Osteoblast (primary cell): Measurements from ENCODE around the gene TMC6. TPM values are rescaled to one million over a fixed set of nuclear protein-coding genes. Genes with fewer than 3 reads are reported as not detected.
A peak's percentile ranks its signal among the peaks of the same experiment; 100 is the strongest.

ENCODE experiments used
- DNase-seq: peaks from one replicate; pipeline ENCODE4 v3.0.0; 2011; ENCODE audit warnings: low spot score, mixed read lengths; ENCODE audit not compliant: insufficient read length; ENCODE audit errors: missing footprints
- H2AFZ ChIP-seq: 2 replicates; pipeline ENCODE4 v1.6.0; 2011; ENCODE audit warnings: mild to moderate bottlenecking, low read length
- H3K27ac ChIP-seq: 2 replicates; pipeline ENCODE4 v1.5.1; 2011; ENCODE audit warnings: mild to moderate bottlenecking, low read depth, low read length, moderate library complexity
- H3K27me3 ChIP-seq: 2 replicates; pipeline ENCODE4 v1.6.0; 2012; ENCODE audit warnings: mild to moderate bottlenecking, control low read depth, inconsistent platforms, low read length, moderate library complexity; ENCODE audit not compliant: insufficient read depth
- H3K36me3 ChIP-seq: 2 replicates; pipeline ENCODE4 v1.5.1; 2011; ENCODE audit warnings: mild to moderate bottlenecking, low read length, control low read depth, moderate library complexity; ENCODE audit not compliant: insufficient read depth
- H3K4me1 ChIP-seq: 2 replicates; pipeline ENCODE4 v1.5.1; 2011; ENCODE audit warnings: mild to moderate bottlenecking, low read length, control low read depth, moderate library complexity; ENCODE audit not compliant: insufficient read depth
- H3K4me2 ChIP-seq: 2 replicates; pipeline ENCODE4 v1.6.0; 2011; ENCODE audit warnings: mild to moderate bottlenecking, low read length; ENCODE audit not compliant: insufficient read depth
- H3K4me3 ChIP-seq: fragments of 200-600 bp; sonication (generic); 3 replicates; pipeline ENCODE4 v1.5.1; 2012; ENCODE audit warnings: mild to moderate bottlenecking, low read length, inconsistent platforms; ENCODE audit not compliant: insufficient read depth
- H3K79me2 ChIP-seq: 2 replicates; pipeline ENCODE4 v1.6.0; 2012; ENCODE audit warnings: mild to moderate bottlenecking, low read length, control low read depth, inconsistent platforms; ENCODE audit not compliant: insufficient read depth
- H3K9me3 ChIP-seq: 2 replicates; pipeline ENCODE4 v1.5.1; 2011; ENCODE audit warnings: low read depth, low read length, control low read depth
- H4K20me1 ChIP-seq: 2 replicates; pipeline ENCODE4 v1.6.0; 2012; ENCODE audit warnings: mild to moderate bottlenecking, low read length, control low read depth; ENCODE audit not compliant: insufficient read depth
- total RNA-seq: library from RNA; depleted of rRNA; stranded (reverse); fragments of >200 nt; gene quantifications from 2 replicates; pipeline ENCODE4 v1.2.3, GENCODE V29; 2012
- TF ChIP-seq, protein P1 (sequence below): IDR thresholded peaks from 2 replicates; pipeline ENCODE4 v1.5.1; 2011; ENCODE audit warnings: mild to moderate bottlenecking, low read depth, low read length, moderate library complexity; ENCODE audit errors: extremely low read depth

TMC6 gene
- total RNA-seq, 1 donor = under 0.01 TPM

DNA sequence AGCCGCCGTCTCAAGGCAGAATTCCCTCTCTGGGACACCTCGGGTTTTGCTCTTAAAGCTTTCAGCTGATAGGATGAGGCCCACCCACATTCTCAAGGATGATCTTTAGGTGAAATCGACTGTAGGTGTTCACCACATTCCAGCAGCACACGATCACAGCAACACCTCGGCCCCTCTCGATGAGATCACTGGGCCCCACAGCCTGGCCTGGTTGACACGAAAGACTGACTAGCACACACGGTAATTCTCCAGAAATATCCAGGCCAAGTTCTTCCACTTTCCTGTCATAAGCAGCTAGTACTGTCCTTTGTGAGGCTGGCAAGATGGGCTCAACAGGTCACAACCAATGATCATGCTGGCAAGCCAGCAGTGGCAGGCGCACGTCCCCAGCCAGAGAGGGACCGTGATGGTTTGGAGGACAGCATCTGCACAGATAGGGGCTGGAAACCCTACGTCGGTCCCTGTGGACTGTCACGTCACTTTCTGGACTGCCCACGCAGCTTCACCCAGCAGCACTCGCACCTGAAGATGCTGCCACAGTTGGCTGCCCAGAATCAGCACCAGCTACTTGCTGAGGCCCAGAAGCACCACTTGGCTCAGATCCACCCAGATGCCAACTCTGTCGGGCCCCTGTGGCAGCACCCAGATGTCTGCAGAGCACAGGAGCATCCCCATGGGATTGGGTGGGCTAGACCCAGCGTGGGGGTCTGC, 17.4 kb downstream of the TMC6 start:
- peak; percentile 77 for DNase-seq
- TF ChIP-seq, protein P1, sequence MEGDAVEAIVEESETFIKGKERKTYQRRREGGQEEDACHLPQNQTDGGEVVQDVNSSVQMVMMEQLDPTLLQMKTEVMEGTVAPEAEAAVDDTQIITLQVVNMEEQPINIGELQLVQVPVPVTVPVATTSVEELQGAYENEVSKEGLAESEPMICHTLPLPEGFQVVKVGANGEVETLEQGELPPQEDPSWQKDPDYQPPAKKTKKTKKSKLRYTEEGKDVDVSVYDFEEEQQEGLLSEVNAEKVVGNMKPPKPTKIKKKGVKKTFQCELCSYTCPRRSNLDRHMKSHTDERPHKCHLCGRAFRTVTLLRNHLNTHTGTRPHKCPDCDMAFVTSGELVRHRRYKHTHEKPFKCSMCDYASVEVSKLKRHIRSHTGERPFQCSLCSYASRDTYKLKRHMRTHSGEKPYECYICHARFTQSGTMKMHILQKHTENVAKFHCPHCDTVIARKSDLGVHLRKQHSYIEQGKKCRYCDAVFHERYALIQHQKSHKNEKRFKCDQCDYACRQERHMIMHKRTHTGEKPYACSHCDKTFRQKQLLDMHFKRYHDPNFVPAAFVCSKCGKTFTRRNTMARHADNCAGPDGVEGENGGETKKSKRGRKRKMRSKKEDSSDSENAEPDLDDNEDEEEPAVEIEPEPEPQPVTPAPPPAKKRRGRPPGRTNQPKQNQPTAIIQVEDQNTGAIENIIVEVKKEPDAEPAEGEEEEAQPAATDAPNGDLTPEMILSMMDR = no peak

DNA sequence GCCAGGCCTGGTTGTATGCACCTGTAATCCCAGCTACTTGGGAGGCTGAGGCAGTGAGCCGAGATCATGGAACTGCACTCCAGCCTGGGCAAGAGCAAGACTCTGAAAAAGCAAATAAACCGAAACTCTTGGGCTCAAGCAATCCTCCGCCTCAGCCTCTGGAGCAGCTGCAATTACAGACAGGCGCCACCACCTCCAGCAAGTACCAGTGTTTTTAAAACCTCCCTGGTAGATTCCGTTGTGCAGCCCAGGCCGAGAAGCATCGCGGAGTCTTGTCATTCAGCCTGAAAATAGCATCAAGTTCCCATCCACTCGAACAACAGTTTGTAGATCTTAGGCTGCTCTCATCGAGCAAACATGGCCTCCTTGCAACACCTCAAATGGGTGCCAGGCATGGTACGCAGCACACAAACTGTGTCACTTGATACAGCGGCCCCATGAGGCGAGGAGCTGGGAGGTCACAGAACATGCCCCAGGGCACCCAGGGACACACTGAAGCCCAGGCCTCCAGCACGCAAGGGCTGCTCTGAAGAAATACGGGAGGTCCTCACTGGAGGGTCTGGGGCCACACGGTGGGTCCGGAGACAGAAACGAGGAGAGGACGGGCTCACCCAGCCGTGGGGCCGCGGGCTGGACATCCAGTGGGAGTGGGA, 18.1 kb downstream of the TMC6 start:
- Histone ChIP-seq H4K20me1 (no peaks in the 10 kb centered on the region), H3K27me3 (peaks cover 20% of the 10 kb centered on the region), H3K9me3 (no peaks in the 10 kb centered on the region), H2AFZ (no peak overlapping the region), H3K36me3 (no peaks in the 10 kb centered on the region), H3K27ac (no peak overlapping the region), H3K79me2 (no peaks in the 10 kb centered on the region), H3K4me1 (no peaks in the 10 kb centered on the region), H3K4me2 (no peak overlapping the region), H3K4me3 (no peak overlapping the region)
- TF ChIP-seq, protein P1 = no peak
- peak; percentile 69 for DNase-seq

More for the DNA sequence above, 17.4 kb downstream of the TMC6 start:
- Histone ChIP-seq H3K4me2 (no peak overlapping the region), H3K27me3 (peaks cover 20% of the 10 kb centered on the region), H3K4me1 (no peaks in the 10 kb centered on the region), H4K20me1 (no peaks in the 10 kb centered on the region), H3K9me3 (no peaks in the 10 kb centered on the region), H2AFZ (no peak overlapping the region), H3K79me2 (no peaks in the 10 kb centered on the region), H3K27ac (no peak overlapping the region), H3K4me3 (no peak overlapping the region), H3K36me3 (no peaks in the 10 kb centered on the region)

DNA sequence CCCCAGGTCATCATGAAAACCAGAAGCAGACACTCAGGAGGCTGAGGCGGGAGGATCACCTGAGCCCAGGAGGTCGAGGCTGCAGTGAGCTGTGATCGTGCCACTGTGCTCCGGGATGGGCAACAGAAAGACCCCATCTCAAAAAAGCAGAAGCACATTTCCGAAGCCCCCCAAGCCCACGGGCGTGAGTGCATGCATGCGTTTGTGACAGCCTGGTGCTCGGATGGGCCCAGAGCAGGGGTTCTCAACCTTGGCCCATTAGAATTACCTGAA, 19.1 kb downstream of the TMC6 start:
- Histone ChIP-seq H3K27me3 (peaks cover 12% of the 10 kb centered on the region), H3K4me3 (no peak overlapping the region), H2AFZ (no peak overlapping the region), H3K36me3 (no peaks in the 10 kb centered on the region), H3K4me2 (no peak overlapping the region), H3K4me1 (no peaks in the 10 kb centered on the region), H3K79me2 (no peaks in the 10 kb centered on the region), H4K20me1 (no peaks in the 10 kb centered on the region), H3K9me3 (no peaks in the 10 kb centered on the region), H3K27ac (no peak overlapping the region)
- no peak for DNase-seq
- TF ChIP-seq, protein P1 = no peak

DNA sequence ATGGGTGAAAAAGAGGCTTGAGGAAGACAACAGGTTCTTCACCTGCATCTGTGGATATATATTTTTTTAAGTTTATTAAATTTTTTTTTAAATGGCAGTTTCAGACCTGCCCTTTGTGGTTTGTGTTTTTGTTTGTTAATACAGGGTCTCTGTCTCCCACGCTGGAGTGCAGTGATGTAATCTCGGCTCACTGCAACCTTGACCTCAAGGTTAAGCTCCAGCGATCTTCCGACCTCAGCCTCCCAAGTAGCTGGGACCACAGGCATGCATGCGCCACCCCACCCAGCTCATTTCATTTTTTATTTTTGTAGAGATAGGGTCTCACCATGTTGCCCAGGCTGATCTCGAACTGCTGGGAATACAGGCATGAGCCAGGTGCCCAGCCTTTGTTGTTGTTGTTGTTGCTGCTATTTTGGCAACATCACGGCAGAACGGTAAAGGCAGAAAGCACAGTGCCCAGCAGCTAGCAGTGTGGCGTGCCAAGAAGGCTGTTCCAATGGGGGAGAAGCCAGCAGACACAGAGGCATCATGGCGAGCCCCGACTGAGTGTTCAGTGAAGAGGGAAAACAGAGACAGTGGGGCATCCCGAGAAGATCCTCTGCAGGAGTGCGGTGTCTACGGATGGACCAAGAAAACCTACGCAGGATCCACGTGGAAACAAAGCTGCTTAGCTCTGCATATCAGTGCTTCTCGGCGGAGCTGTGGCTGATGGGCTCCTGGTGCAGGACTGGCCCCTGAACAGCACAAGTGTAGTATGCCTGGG, 19.6 kb downstream of the TMC6 start:
- Histone ChIP-seq H3K27ac (no peak overlapping the region), H3K4me3 (no peak overlapping the region), H3K36me3 (peaks cover 1% of the 10 kb centered on the region), H2AFZ (no peak overlapping the region), H4K20me1 (no peaks in the 10 kb centered on the region), H3K9me3 (no peaks in the 10 kb centered on the region), H3K79me2 (no peaks in the 10 kb centered on the region), H3K27me3 (peaks cover 8% of the 10 kb centered on the region), H3K4me2 (no peak overlapping the region), H3K4me1 (no peaks in the 10 kb centered on the region)
- peak; percentile 45 for DNase-seq
- TF ChIP-seq, protein P1 = no peak
